Calu3 (cell line): Measurements from ENCODE around the gene SCN9A. TPM values are rescaled to one million over a fixed set of nuclear protein-coding genes. Genes with fewer than 3 reads are reported as not detected.

Experiments used
- BruUV-seq: library from RNA; stranded (reverse); fragments of 400-500 nt; replicated peaks from 2 replicates; lab custom pipeline; 2021; lab: Mats Ljungman, UMichigan
- CTCF ChIA-PET: fragments of 300-600 bp; sonication (Branson Sonifier 250); formaldehyde crosslinking; loops from one replicate; lab custom pipeline; 2022; ENCODE audit warnings: antibody characterized with exemption; lab: Charles Lee
- DNase-seq: peaks from one replicate; pipeline ENCODE4 v3.0.0; 2022
- H3K27ac Mint-ChIP-seq: one replicate; pipeline ENCODE4 v1.8.0; 2022; ENCODE audit warnings: mixed read lengths; ENCODE audit not compliant: unreplicated experiment
- H3K27me3 Mint-ChIP-seq: one replicate; pipeline ENCODE4 v1.8.0; 2022; ENCODE audit warnings: mixed read lengths; ENCODE audit not compliant: unreplicated experiment
- H3K36me3 Mint-ChIP-seq: one replicate; pipeline ENCODE4 v1.8.0; 2022; ENCODE audit warnings: mild to moderate bottlenecking, moderate library complexity, mixed read lengths; ENCODE audit not compliant: insufficient read depth, unreplicated experiment
- H3K4me1 Mint-ChIP-seq: one replicate; pipeline ENCODE4 v1.8.0; 2022; ENCODE audit warnings: mild to moderate bottlenecking, low read depth, mixed read lengths; ENCODE audit not compliant: unreplicated experiment
- H3K4me3 Mint-ChIP-seq: one replicate; pipeline ENCODE4 v1.8.0; 2022; ENCODE audit warnings: mild to moderate bottlenecking, low read depth, moderate library complexity, mixed read lengths; ENCODE audit not compliant: unreplicated experiment
- H3K9me3 Mint-ChIP-seq: one replicate; pipeline ENCODE4 v1.8.0; 2022; ENCODE audit warnings: low read depth, mixed read lengths; ENCODE audit not compliant: unreplicated experiment
- CTCF ChIP-seq: fragments of 200-600 bp; IDR thresholded peaks from one replicate; pipeline ENCODE4 v1.8.0; 2022; ENCODE audit warnings: antibody characterized with exemption; ENCODE audit not compliant: unreplicated experiment
- intact Hi-C: fragments of 100-400 bp; cut with micrococcal nuclease; formaldehyde crosslinking; loops from one replicate; pipeline ENCODE4 v1.10.0; 2022; ENCODE audit not compliant: unreplicated experiment
- total RNA-seq: library from RNA; stranded (reverse); gene quantifications from 2 replicates; pipeline ENCODE4 v1.2.3, GENCODE V29; 2022

Gene SCN9A
- total RNA-seq, 1 experiment from 2014 or later = 8.5 TPM

GRCh38 chr2:166278856-166279255, 96.9 kb downstream of the SCN9A start:
- no peak overlapping the region for H3K27ac Mint-ChIP-seq
- CTCF ChIA-PET = no interaction called here
- no peak overlapping the region for H3K4me3 Mint-ChIP-seq
- no peaks in the 10 kb centered on the region for H3K9me3 Mint-ChIP-seq
- intact Hi-C loops = no loop called here
- no peak for DNase-seq
- H3K27me3 Mint-ChIP-seq = no peaks in the 10 kb centered on the region
- no peaks in the 10 kb centered on the region for H3K36me3 Mint-ChIP-seq
- no peak for TF ChIP-seq CTCF
- BruUV-seq = no TSS peak
- H3K4me1 Mint-ChIP-seq = no peaks in the 10 kb centered on the region

DNA sequence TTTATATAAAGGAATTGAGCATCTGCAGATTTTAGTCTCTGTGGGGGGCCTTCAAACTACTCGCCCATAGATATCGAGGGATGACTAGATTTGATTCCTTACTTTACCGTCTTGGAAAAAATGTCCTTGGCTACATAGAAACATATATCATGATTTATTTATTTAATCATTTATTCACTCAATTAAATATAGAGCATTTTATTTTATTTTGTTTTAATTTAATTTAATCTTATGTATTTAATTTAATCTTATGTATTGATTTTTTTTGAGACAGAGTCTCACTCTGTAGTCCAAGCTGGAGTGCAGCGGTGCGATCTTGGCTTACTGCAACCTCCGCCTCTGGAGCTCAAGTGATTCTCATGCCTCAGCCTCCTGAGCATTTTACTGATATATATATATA, 105.4 kb downstream of the SCN9A start:
- no peaks in the 10 kb centered on the region for H3K27me3 Mint-ChIP-seq
- no peaks in the 10 kb centered on the region for H3K4me1 Mint-ChIP-seq
- no TSS peak for BruUV-seq
- CTCF ChIA-PET = no interaction called here
- TF ChIP-seq CTCF = no peak
- H3K4me3 Mint-ChIP-seq = no peak overlapping the region
- no peaks in the 10 kb centered on the region for H3K9me3 Mint-ChIP-seq
- H3K36me3 Mint-ChIP-seq = no peaks in the 10 kb centered on the region
- H3K27ac Mint-ChIP-seq = no peak overlapping the region
- intact Hi-C loops = no loop called here
- no peak for DNase-seq

GRCh38 chr2:166269322-166269721, 106.4 kb downstream of the SCN9A start:
- no peak for DNase-seq
- no TSS peak for BruUV-seq
- H3K4me3 Mint-ChIP-seq = no peak overlapping the region
- CTCF ChIA-PET = no interaction called here
- H3K27me3 Mint-ChIP-seq = no peaks in the 10 kb centered on the region
- H3K27ac Mint-ChIP-seq = no peak overlapping the region
- intact Hi-C loops = no loop called here
- H3K4me1 Mint-ChIP-seq = no peaks in the 10 kb centered on the region
- no peak for TF ChIP-seq CTCF
- H3K36me3 Mint-ChIP-seq = no peaks in the 10 kb centered on the region
- H3K9me3 Mint-ChIP-seq = no peaks in the 10 kb centered on the region

DNA sequence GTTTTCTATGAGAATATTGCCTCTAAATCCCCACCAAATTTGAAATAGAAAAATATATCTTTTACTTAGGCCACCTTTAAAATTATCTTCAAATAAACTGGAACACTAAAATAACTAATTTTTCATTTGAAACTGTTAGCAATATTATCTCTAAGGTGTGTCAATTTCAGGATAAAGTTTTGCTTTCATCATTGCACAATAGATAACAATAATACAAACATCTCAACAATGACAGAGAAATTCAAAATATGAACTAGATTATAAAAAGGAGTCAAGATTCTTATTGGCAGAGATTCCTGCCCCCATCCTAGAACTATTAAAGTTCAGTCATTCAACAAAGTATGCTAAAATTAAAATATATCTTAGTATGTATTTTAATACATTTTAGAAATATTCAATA, 117.9 kb downstream of the SCN9A start:
- BruUV-seq = no TSS peak
- CTCF ChIA-PET = no interaction called here
- H3K27ac Mint-ChIP-seq = no peak overlapping the region
- no peaks in the 10 kb centered on the region for H3K27me3 Mint-ChIP-seq
- no peaks in the 10 kb centered on the region for H3K9me3 Mint-ChIP-seq
- no peaks in the 10 kb centered on the region for H3K36me3 Mint-ChIP-seq
- intact Hi-C loops = loop anchor here (1.0 kb wide), 1 partner anchor 32 kb away; no protein-coding TSS in a partner anchor
- no peaks in the 10 kb centered on the region for H3K4me1 Mint-ChIP-seq
- no peak for DNase-seq
- TF ChIP-seq CTCF = no peak
- H3K4me3 Mint-ChIP-seq = no peak overlapping the region
